ENCODE results near the gene MRPS22. TPM values are rescaled to one million over a fixed set of nuclear protein-coding genes. Genes with fewer than 3 reads are reported as not detected.

The MRPS22 gene
- 10 to 100 TPM; 39.6 to 42.6 TPM for total RNA-seq
- polyA plus RNA-seq (2013, experiment 1 of 2): 31.8 TPM
- 29.7 TPM for polyA plus RNA-seq (2013, experiment 2 of 2)
- total RNA-seq: 30.6 to 101 (median 62.0) reads per million in 172 experiments

- Mint-ChIP-seq H3K4me3 (no peak within 1 kb of the TSS), H3K4me1 (ENCODE audit: low read depth) (peaks cover 5% of the 10 kb centered on the region), H3K27ac (no peak within 1 kb of the TSS), H3K27me3 (peaks cover 8% of the 10 kb centered on the region), H3K36me3 (ENCODE audit: low read depth) (peaks cover 29% of the 10 kb centered on the region), H3K9me3 (peaks cover 4% of the 10 kb centered on the region)
- DNase-seq (peak; percentile 64 to 92 (median 75)), ATAC-seq (ENCODE audit: poor library complexity) (peak; percentile 98)
- ChIA-PET CTCF (interaction anchor here (1.2 kb wide), 1 partner anchor 15 kb away, joined by 8 read pairs; no protein-coding TSS in a partner anchor), POLR2A (interaction anchor here (1.0 to 1.4 kb wide), 4 partner anchors 32 to 750 kb away, joined by 3 to 6 read pairs (median 4); partner anchors contain the start of genes CEP70 and COPB2)
- Histone ChIP-seq H3K9me3 (ENCODE audit: control insufficient read depth in 1 of 2, insufficient read depth in 1 of 2, low read length in 2 of 2) (no peaks in the 10 kb centered on the region), H3K36me3 (ENCODE audit: insufficient read depth, low read length) (peaks cover 24% of the 10 kb centered on the region), H3K4me3 (ENCODE audit: low read length) (peak within 1 kb of the TSS; percentile 92), H3K27me3 (ENCODE audit: control insufficient read depth in 1 of 2, insufficient read depth in 2 of 2, low read length in 2 of 2) (no peaks in the 10 kb centered on the region), H3K4me1 (ENCODE audit: insufficient read depth, low read length) (peaks cover 21% of the 10 kb centered on the region), H3K27ac (ENCODE audit: low read depth in 1 of 2, low read length in 2 of 2) (peak within 1 kb of the TSS; percentile 73 to 93)
- no peak for TF ChIP-seq CTCF (IDR thresholded peaks at IDR 0.05)
- intact Hi-C loops (cut with DNase I, micrococcal nuclease): loop anchor here (1.0 to 10.0 kb wide), 6 partner anchors 45 to 1598 kb away; partner anchors contain the start of genes CEP70 (in 2 of the 2), COPB2 (in 1 of the 2), NMNAT3 (in 1 of the 2) and PIK3CB (in 1 of the 2)
These were observed at the start of gene MRPS22 for GRCh38 chr3:139343895-139344856. TSS of gene MRPS22 (plus strand) at chr3:139344020. CDS start at chr3:139344027, 7 bp downstream.

- H3K27ac ChIP-seq (ENCODE audit: low read depth in 1 of 2, low read length in 2 of 2): no peak overlapping the region
- Mint-ChIP-seq H3K9me3 (no peaks in the 10 kb centered on the region), H3K36me3 (ENCODE audit: low read depth) (no peaks in the 10 kb centered on the region), H3K4me3 (no peak overlapping the region), H3K27me3 (no peaks in the 10 kb centered on the region), H3K27ac (no peak overlapping the region), H3K4me1 (ENCODE audit: low read depth) (no peaks in the 10 kb centered on the region)
- POLR2A ChIA-PET: no interaction called here
- ATAC-seq (ENCODE audit: poor library complexity) (no peak), DNase-seq (no peak)
- no peaks in the 10 kb centered on the region for H3K4me1 ChIP-seq (ENCODE audit: insufficient read depth, low read length)
- no peaks in the 10 kb centered on the region for H3K27me3 ChIP-seq (ENCODE audit: control insufficient read depth in 1 of 2, insufficient read depth in 2 of 2, low read length in 2 of 2)
- no peak for TF ChIP-seq CTCF (IDR thresholded peaks at IDR 0.05)
- no peaks in the 10 kb centered on the region for H3K36me3 ChIP-seq (ENCODE audit: insufficient read depth, low read length)
- intact Hi-C loops (cut with DNase I, micrococcal nuclease): no loop called here
- no peak overlapping the region for H3K4me3 ChIP-seq (ENCODE audit: low read length)
- CTCF ChIA-PET: no interaction called here
- no peaks in the 10 kb centered on the region for H3K9me3 ChIP-seq (ENCODE audit: control insufficient read depth in 1 of 2, insufficient read depth in 1 of 2, low read length in 2 of 2)
These were observed 48.8 kb upstream of the MRPS22 start for GRCh38 chr3:139295040-139295439.

- ATAC-seq (ENCODE audit: poor library complexity): no peak
- no peak overlapping the region for H3K27ac ChIP-seq (ENCODE audit: low read depth in 1 of 2, low read length in 2 of 2)
- ChIA-PET POLR2A (no interaction called here), CTCF (no interaction called here)
- intact Hi-C loops (cut with DNase I, micrococcal nuclease): no loop called here
- DNase-seq: no peak
- H3K4me1 ChIP-seq (ENCODE audit: insufficient read depth, low read length): no peaks in the 10 kb centered on the region
- Mint-ChIP-seq H3K4me1 (ENCODE audit: low read depth) (no peaks in the 10 kb centered on the region), H3K27me3 (no peaks in the 10 kb centered on the region), H3K36me3 (ENCODE audit: low read depth) (no peaks in the 10 kb centered on the region), H3K9me3 (no peaks in the 10 kb centered on the region), H3K27ac (no peak overlapping the region), H3K4me3 (no peak overlapping the region)
- no peaks in the 10 kb centered on the region for H3K27me3 ChIP-seq (ENCODE audit: control insufficient read depth in 1 of 2, insufficient read depth in 2 of 2, low read length in 2 of 2)
- no peaks in the 10 kb centered on the region for H3K36me3 ChIP-seq (ENCODE audit: insufficient read depth, low read length)
- no peaks in the 10 kb centered on the region for H3K9me3 ChIP-seq (ENCODE audit: control insufficient read depth in 1 of 2, insufficient read depth in 1 of 2, low read length in 2 of 2)
- no peak overlapping the region for H3K4me3 ChIP-seq (ENCODE audit: low read length)
- no peak for TF ChIP-seq CTCF (IDR thresholded peaks at IDR 0.05)
These were observed 47.6 kb upstream of the MRPS22 start for GRCh38 chr3:139296141-139296718.

Data from CD4-positive, alpha-beta T cell (primary cell).